IPS DF 4.7 (cell line): ENCODE results near the gene MED7.

Source experiments
- DNase-seq: peaks from one replicate; pipeline ENCODE4 v3.0.0-alpha.2; 2013; ENCODE audit warnings: low spot score; ENCODE audit errors: extremely low read depth

Gene MED7

DNA sequence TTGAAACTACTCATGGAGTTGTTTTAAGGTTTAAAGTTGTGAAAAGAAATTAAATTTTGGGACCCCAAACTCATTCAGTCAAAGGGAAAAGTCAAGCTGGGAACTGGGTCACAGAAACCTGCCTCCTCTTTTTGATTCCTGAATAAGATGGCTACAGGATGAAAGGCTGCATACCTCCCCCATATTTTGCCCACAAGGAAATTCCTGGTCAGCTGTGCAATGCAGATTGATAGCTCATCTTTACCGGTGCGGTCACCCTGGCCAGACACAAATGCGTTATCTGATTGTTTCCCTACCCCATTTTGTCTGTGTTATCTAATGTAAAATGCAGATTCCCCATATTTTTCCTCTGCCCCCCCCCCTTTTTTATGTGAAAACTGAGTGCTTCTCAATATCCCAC is 35.2 kb downstream of the MED7 start:
- DNase-seq: no peak

DNA sequence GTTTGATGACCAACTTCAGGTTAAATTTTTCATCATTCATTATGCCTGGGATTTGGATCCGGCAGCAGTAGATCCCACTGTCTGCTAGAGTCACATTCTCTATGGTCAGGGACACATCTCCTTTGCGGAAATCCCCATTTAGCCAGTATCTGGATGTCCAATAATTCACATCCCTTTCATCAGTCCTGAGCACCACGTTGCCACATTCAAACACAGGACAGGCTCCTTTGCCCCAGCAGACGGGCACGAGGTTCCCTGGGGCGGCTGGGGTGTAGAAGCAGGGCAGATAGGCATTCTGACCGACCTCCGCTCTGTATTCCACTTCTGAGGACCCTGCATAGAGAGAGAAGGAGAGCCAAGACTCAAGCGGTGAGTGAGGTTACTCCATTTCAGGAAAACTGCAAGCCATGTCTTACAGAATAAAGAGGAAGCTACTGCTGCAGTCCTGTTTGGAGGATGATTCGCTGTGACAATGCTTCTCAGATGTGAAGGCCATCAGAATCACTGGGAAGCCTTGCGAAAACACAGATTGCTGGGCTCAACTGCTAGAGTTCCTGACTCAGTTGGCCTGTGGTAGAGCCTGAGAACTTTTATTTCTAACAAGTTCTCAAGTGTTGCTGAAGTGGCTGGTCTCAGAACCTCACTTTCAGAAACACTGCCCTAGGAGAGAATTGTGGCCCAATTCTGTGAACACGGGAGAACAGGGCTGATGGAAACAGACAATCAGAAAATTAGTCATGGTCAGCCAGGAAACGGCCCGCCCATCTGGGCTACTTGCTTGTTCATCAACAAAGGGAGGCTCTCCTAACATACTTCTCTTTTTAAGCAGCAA is 35.8 kb downstream of the MED7 start:
- no peak for DNase-seq

DNA sequence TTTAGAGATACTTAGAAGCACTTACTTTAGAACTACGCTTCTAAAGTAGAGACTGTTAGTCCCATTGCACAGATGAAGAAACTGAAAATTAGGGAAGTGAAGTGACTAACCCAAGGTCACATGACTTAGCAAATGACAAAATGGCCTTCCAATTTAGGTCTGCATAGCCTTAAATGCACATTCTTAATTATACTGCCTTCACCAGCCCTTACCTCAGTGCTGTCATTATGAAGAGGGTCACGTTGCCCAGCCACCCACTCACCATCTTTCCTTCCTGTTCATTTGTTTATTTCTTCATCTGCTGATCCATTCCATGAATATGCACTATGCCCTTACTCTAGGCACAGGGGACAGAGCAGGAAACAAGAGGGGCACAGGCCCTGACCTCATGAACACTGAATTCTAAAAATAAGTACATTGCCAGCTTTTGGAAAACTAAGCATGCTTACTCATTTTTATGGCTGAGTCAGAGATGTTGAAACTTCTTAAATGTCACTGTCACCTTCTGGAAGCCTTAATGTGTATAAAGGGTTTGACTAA is 42.5 kb downstream of the MED7 start:
- no peak for DNase-seq

- DNase-seq: no peak
Measured at GRCh38 chr5:157088342-157088990, 54.2 kb downstream of the MED7 start.
